ENCODE measurements around the gene PXYLP1. TPM values are rescaled to one million over a fixed set of nuclear protein-coding genes. Genes with fewer than 3 reads are reported as not detected.
A peak's percentile ranks its signal among the peaks of the same experiment; 100 is the strongest.

The PXYLP1 gene
- total RNA-seq, 1 donor from 2014 or later: 37.6 TPM

GRCh38 chr3:141234283-141234682 is 2.7 kb downstream of the PXYLP1 start:
- TF ChIP-seq CTCF (IDR thresholded peaks at IDR 0.05; ENCODE audit: unreplicated experiment): no peak
- H3K27me3 Mint-ChIP-seq: peaks cover 14% of the 10 kb centered on the region
- H3K4me3 Mint-ChIP-seq (ENCODE audit: low read depth): no peak overlapping the region
- no peak overlapping the region for H3K27ac Mint-ChIP-seq
- no peaks in the 10 kb centered on the region for H3K9me3 Mint-ChIP-seq (ENCODE audit: low read depth)
- no peaks in the 10 kb centered on the region for H3K36me3 Mint-ChIP-seq (ENCODE audit: insufficient read depth)
- peaks cover 22% of the 10 kb centered on the region for H3K4me1 Mint-ChIP-seq (ENCODE audit: low read depth)
- no peak for DNase-seq (ENCODE audit: low spot score, unreplicated experiment)

- TF ChIP-seq CTCF (IDR thresholded peaks at IDR 0.05; ENCODE audit: unreplicated experiment): peak; percentile 28
- Mint-ChIP-seq H3K36me3 (ENCODE audit: insufficient read depth) (no peaks in the 10 kb centered on the region), H3K27me3 (no peaks in the 10 kb centered on the region), H3K4me3 (ENCODE audit: low read depth) (no peak overlapping the region), H3K27ac (no peak overlapping the region), H3K9me3 (ENCODE audit: low read depth) (no peaks in the 10 kb centered on the region), H3K4me1 (ENCODE audit: low read depth) (peaks cover 22% of the 10 kb centered on the region)
- no peak for DNase-seq (ENCODE audit: low spot score, unreplicated experiment)
These were observed 4.1 kb downstream of the PXYLP1 start for GRCh38 chr3:141235661-141236171.

- no peak for DNase-seq (ENCODE audit: low spot score, unreplicated experiment)
- Mint-ChIP-seq H3K9me3 (ENCODE audit: low read depth) (no peaks in the 10 kb centered on the region), H3K4me1 (ENCODE audit: low read depth) (peaks cover 19% of the 10 kb centered on the region), H3K27ac (no peak overlapping the region), H3K36me3 (ENCODE audit: insufficient read depth) (no peaks in the 10 kb centered on the region), H3K27me3 (no peaks in the 10 kb centered on the region), H3K4me3 (ENCODE audit: low read depth) (no peak overlapping the region)
- no peak for TF ChIP-seq CTCF (IDR thresholded peaks at IDR 0.05; ENCODE audit: unreplicated experiment)
These were observed 4.7 kb downstream of the PXYLP1 start for GRCh38 chr3:141236361-141236760.

DNA sequence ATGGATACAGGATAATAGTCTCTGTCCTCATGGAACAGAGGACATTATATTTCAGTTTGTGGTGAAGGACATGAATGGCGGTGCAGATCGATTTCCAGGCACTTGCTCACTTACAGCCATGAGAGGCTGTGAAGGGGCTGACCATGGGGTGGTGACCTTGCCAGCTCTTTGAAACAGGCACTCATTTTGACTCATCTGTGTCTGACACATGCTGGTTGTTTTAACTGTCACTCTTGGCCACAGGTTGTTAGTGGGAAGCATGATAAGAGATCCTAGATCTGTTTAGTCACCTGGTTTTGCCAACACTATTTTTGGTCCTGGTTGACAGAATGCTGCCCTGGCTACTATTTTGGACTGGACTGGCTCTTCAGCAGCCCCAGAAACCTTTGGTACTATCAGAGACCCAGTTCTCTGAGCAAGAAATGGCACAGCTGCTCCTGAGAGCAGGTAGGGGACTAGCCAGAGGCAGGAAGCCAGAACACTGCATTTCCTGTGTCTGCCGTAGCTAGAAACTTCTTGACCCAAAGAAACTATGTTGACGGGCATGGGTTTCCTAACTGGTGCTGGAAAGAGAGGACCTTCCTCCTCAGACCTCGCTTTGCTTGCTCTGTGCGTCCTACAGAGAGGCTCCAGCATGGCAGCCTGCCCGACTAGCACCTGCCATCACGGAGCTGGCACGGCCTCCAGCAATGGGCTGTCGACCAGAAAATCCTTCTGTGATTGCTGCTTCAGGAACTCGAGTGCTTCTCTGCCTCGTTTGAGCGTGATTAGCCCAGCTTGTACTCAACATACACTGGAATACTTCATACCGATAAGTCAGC is 6.3 kb downstream of the PXYLP1 start:
- Mint-ChIP-seq H3K4me3 (ENCODE audit: low read depth) (no peak overlapping the region), H3K4me1 (ENCODE audit: low read depth) (peaks cover 13% of the 10 kb centered on the region), H3K27ac (no peak overlapping the region), H3K36me3 (ENCODE audit: insufficient read depth) (no peaks in the 10 kb centered on the region), H3K9me3 (ENCODE audit: low read depth) (no peaks in the 10 kb centered on the region), H3K27me3 (no peaks in the 10 kb centered on the region)
- no peak for TF ChIP-seq CTCF (IDR thresholded peaks at IDR 0.05; ENCODE audit: unreplicated experiment)
- DNase-seq (ENCODE audit: low spot score, unreplicated experiment): no peak

GRCh38 chr3:141239511-141240281 is 8.1 kb downstream of the PXYLP1 start:
- no peak for TF ChIP-seq CTCF (IDR thresholded peaks at IDR 0.05; ENCODE audit: unreplicated experiment)
- Mint-ChIP-seq H3K4me3 (ENCODE audit: low read depth) (no peak overlapping the region), H3K36me3 (ENCODE audit: insufficient read depth) (no peaks in the 10 kb centered on the region), H3K9me3 (ENCODE audit: low read depth) (no peaks in the 10 kb centered on the region), H3K27ac (no peak overlapping the region), H3K4me1 (ENCODE audit: low read depth) (peaks cover 10% of the 10 kb centered on the region), H3K27me3 (no peaks in the 10 kb centered on the region)
- DNase-seq (ENCODE audit: low spot score, unreplicated experiment): no peak

All from progenitor cell of endocrine pancreas (in vitro differentiated cells).